Measurements from ENCODE around the gene TMEM191C. TPM values are rescaled to one million over a fixed set of nuclear protein-coding genes. Genes with fewer than 3 reads are reported as not detected.

Gene TMEM191C
- total and polyA plus RNA-seq, 2 of the 8 experiments (the other 6 are each of a cell fraction or from before 2014, with no cell fraction given) = 0.74 to 2.6 TPM

GRCh38 chr22:21443057-21443734 is 24.0 kb upstream of the TMEM191C start:
- no peak overlapping the region for H4K5ac ChIP-seq (ENCODE audit: insufficient read length, low read depth, low read length)
- CTCF ChIA-PET (ENCODE audit: partially characterized antibody) = no interaction called here
- TF ChIP-seq CTCF (IDR thresholded peaks at IDR 0.05; ENCODE audit: control extremely low read depth in 1 of 3, insufficient read depth in 1 of 3, low read depth in 1 of 3, low read length in 3 of 3) (no peak), NANOG (IDR thresholded peaks at IDR 0.05; ENCODE audit: insufficient read depth, low read depth, low read length, poor library complexity, severe bottlenecking) (no peak), ZNF274 (IDR thresholded peaks at IDR 0.05; ENCODE audit: borderline replicate concordance, extremely low read depth, low read length) (no peak), TCF12 (IDR thresholded peaks at IDR 0.05; ENCODE audit: low read depth, low read length) (no peak), HDAC6 (IDR thresholded peaks at IDR 0.05; ENCODE audit: low read depth, low read length) (no peak)

More at GRCh38 chr22:21443057-21443734, 24.0 kb upstream of the TMEM191C start:
- Histone ChIP-seq H3K4ac (replicated peaks; ENCODE audit: insufficient read length, low read depth, low read length) (no peak overlapping the region), H2BK20ac (ENCODE audit: low read length) (0 out of 2 replicates have a peak overlapping the region, but pooled peaks have one; percentile 80), H3K36me3 (ENCODE audit: control insufficient read depth in 2 of 4, insufficient read depth in 4 of 4, low read length in 3 of 4) (peaks cover 0 to 21% (median 3%) of the 10 kb centered on the region in 4 experiments; a peak in 5 of 8 replicates), H2BK12ac (ENCODE audit: low read depth, low read length) (0 out of 2 replicates have a peak overlapping the region, but pooled peaks have one; percentile 55), H3K79me1 (ENCODE audit: low read depth, low read length) (peaks cover 11% of the 10 kb centered on the region), H3K9me3 (ENCODE audit: insufficient read depth in 2 of 2, low read depth in 1 of 2, low read length in 1 of 2) (no peaks in the 10 kb centered on the region), H2BK15ac (ENCODE audit: low read length) (no peak overlapping the region), H2BK5ac (ENCODE audit: low read depth, low read length) (peak overlapping the region; percentile 80), H3K4me1 (replicated peaks in 1 of 4; ENCODE audit: control insufficient read depth in 3 of 4, insufficient read depth in 4 of 4, low read length in 3 of 4) (peaks cover 3 to 13% (median 8%) of the 10 kb centered on the region in 4 experiments), H3K4me3 (ENCODE audit: extremely low read depth in 1 of 4, insufficient read depth in 2 of 4, low read depth in 3 of 4, low read length in 4 of 4) (no peak overlapping the region), H3K4me2 (ENCODE audit: insufficient read depth in 1 of 2, low read depth in 2 of 2, low read length in 2 of 2) (0 out of 4 replicates have a peak overlapping the region, but pooled peaks of 1 of the 2 experiments have one; percentile 10), H3K23me2 (ENCODE audit: low read depth, low read length) (peaks cover 2% of the 10 kb centered on the region; the same call in 1 of the 2 replicates), H3K27ac (ENCODE audit: low read depth, low read length) (peak overlapping the region; percentile 19; the same call in 1 of the 2 replicates), H3K56ac (replicated peaks; ENCODE audit: insufficient read length, low read depth, low read length) (no peak overlapping the region), H2AFZ (ENCODE audit: low read length) (no peak overlapping the region), H3K14ac (ENCODE audit: insufficient read length) (no peak overlapping the region), H4K20me1 (replicated peaks in 1 of 2; ENCODE audit: control insufficient read depth in 1 of 2, insufficient read depth in 2 of 2, low read length in 2 of 2) (peaks cover 2 to 16% of the 10 kb centered on the region in 2 experiments), H3K23ac (ENCODE audit: insufficient read length) (no peak overlapping the region), H2AK5ac (ENCODE audit: low read depth, low read length) (0 out of 2 replicates have a peak overlapping the region, but pooled peaks have one; percentile 40), H3K9ac (replicated peaks in 1 of 4; ENCODE audit: extremely low read depth in 1 of 4, low read depth in 3 of 4, low read length in 3 of 4) (no peak overlapping the region), H4K91ac (replicated peaks; ENCODE audit: insufficient read length, low read length) (peak overlapping the region; percentile 93), H3K27me3 (replicated peaks in 1 of 4; ENCODE audit: control insufficient read depth in 3 of 4, extremely low read depth in 1 of 4, insufficient read depth in 3 of 4, low read length in 3 of 4) (no peaks in the 10 kb centered on the region), H4K8ac (ENCODE audit: extremely low read depth, insufficient read depth, low read length) (peak overlapping the region; percentile 38), H3K18ac (ENCODE audit: extremely low read depth, low read length) (peak overlapping the region; percentile 60), H2BK120ac (replicated peaks; ENCODE audit: low read depth, low read length) (peak overlapping the region; percentile 72), H3K79me2 (ENCODE audit: control insufficient read depth in 1 of 2, insufficient read depth in 2 of 2, low read length in 2 of 2) (no peaks in the 10 kb centered on the region)
- 87% methylated on average over 13 of the region's 13 CpGs; no CpG with 5 or more reads in 1 of the 2 experiments for WGBS, 2 experiments (ENCODE audit: extremely low coverage in 1 of 2, insufficient coverage in 1 of 2, insufficient read length in 1 of 2, insufficient replicate concordance in 2 of 2, low coverage in 1 of 2, low lambda C conversion rate in 2 of 2, missing lambda C conversion rate in 1 of 2)
- POLR2A ChIA-PET (ENCODE audit: partially characterized antibody) = no interaction called here
- DNase-seq (ENCODE audit: low read depth in 1 of 2, low spot score in 2 of 2) (peak in 1 of 2 experiments; percentile 51), FAIRE-seq (no peak)
